Mammary epithelial cell (primary cell): ENCODE results near the gene ATF6.

Experiments
- CTCF ChIP-seq, 2 donors: IDR thresholded peaks in 1 of 2; conservative IDR thresholded peaks in 1 of 2; 2 replicates each; pipeline ENCODE4 v1.5.1; 2011 to 2012; ENCODE audit warnings: inconsistent platforms in 2 of 2, low read length in 2 of 2, mild to moderate bottlenecking in 2 of 2, control low read depth in 1 of 2, low read depth in 1 of 2; ENCODE audit not compliant: insufficient read depth in 1 of 2; ENCODE audit errors: extremely low read depth in 1 of 2
- EZH2 ChIP-seq: IDR thresholded peaks from 2 replicates; pipeline ENCODE4 v1.6.1; 2012; ENCODE audit warnings: low read length, inconsistent platforms, borderline replicate concordance

GRCh38 chr1:161981126-161981525 is 215.0 kb downstream of the ATF6 start:
- no peak for TF ChIP-seq CTCF (conservative IDR thresholded peaks at IDR 0.05 in 1 of 2, IDR thresholded peaks at IDR 0.05 in 1 of 2; ENCODE audit: extremely low read depth in 1 of 2, insufficient read depth in 1 of 2, low read depth in 1 of 2, low read length in 2 of 2)
- TF ChIP-seq EZH2: no peak
